ENCODE measurements around the gene IQCN.

Gene IQCN

GRCh38 chr19:18273561-18274218, 562 bp downstream of the IQCN start:
- in situ Hi-C loops (cut with HindIII; ENCODE audit: low pct_ligation_motif_present, low pct_unique_long_range_greater_than_20kb, low sequenced_read_pairs): no loop called here
- DNase-seq: no peak

GRCh38 chr19:18271433-18271841, 2.8 kb downstream of the IQCN start:
- in situ Hi-C loops (cut with HindIII; ENCODE audit: low pct_ligation_motif_present, low pct_unique_long_range_greater_than_20kb, low sequenced_read_pairs): no loop called here
- DNase-seq: no peak

- no peak for DNase-seq
- in situ Hi-C loops (cut with HindIII; ENCODE audit: low pct_ligation_motif_present, low pct_unique_long_range_greater_than_20kb, low sequenced_read_pairs): no loop called here
These were observed 3.9 kb downstream of the IQCN start for GRCh38 chr19:18270326-18270725.

GRCh38 chr19:18269070-18269723, 5.1 kb downstream of the IQCN start:
- in situ Hi-C loops (cut with HindIII; ENCODE audit: low pct_ligation_motif_present, low pct_unique_long_range_greater_than_20kb, low sequenced_read_pairs): no loop called here
- DNase-seq: no peak

GRCh38 chr19:18266771-18267686, 7.2 kb downstream of the IQCN start:
- DNase-seq: no peak
- in situ Hi-C loops (cut with HindIII; ENCODE audit: low pct_ligation_motif_present, low pct_unique_long_range_greater_than_20kb, low sequenced_read_pairs): no loop called here

GRCh38 chr19:18265582-18265981, 8.7 kb downstream of the IQCN start:
- no peak for DNase-seq
- in situ Hi-C loops (cut with HindIII; ENCODE audit: low pct_ligation_motif_present, low pct_unique_long_range_greater_than_20kb, low sequenced_read_pairs): no loop called here

- no peak for DNase-seq
- in situ Hi-C loops (cut with HindIII; ENCODE audit: low pct_ligation_motif_present, low pct_unique_long_range_greater_than_20kb, low sequenced_read_pairs): no loop called here
These were observed 9.2 kb downstream of the IQCN start for GRCh38 chr19:18264971-18265540.

GRCh38 chr19:18264137-18264854, 10.0 kb downstream of the IQCN start:
- in situ Hi-C loops (cut with HindIII; ENCODE audit: low pct_ligation_motif_present, low pct_unique_long_range_greater_than_20kb, low sequenced_read_pairs): no loop called here
- DNase-seq: no peak

GRCh38 chr19:18263324-18264136, 10.7 kb downstream of the IQCN start:
- DNase-seq: no peak
- in situ Hi-C loops (cut with HindIII; ENCODE audit: low pct_ligation_motif_present, low pct_unique_long_range_greater_than_20kb, low sequenced_read_pairs): no loop called here

GRCh38 chr19:18262917-18263316, 11.3 kb downstream of the IQCN start:
- in situ Hi-C loops (cut with HindIII; ENCODE audit: low pct_ligation_motif_present, low pct_unique_long_range_greater_than_20kb, low sequenced_read_pairs): no loop called here
- DNase-seq: no peak

GRCh38 chr19:18262144-18262543, 12.1 kb downstream of the IQCN start:
- in situ Hi-C loops (cut with HindIII; ENCODE audit: low pct_ligation_motif_present, low pct_unique_long_range_greater_than_20kb, low sequenced_read_pairs): no loop called here
- no peak for DNase-seq

GRCh38 chr19:18261474-18261873, 12.8 kb downstream of the IQCN start:
- in situ Hi-C loops (cut with HindIII; ENCODE audit: low pct_ligation_motif_present, low pct_unique_long_range_greater_than_20kb, low sequenced_read_pairs): no loop called here
- no peak for DNase-seq

GRCh38 chr19:18259893-18260292, 14.4 kb downstream of the IQCN start:
- no peak for DNase-seq
- in situ Hi-C loops (cut with HindIII; ENCODE audit: low pct_ligation_motif_present, low pct_unique_long_range_greater_than_20kb, low sequenced_read_pairs): no loop called here

- no peak for DNase-seq
- in situ Hi-C loops (cut with HindIII; ENCODE audit: low pct_ligation_motif_present, low pct_unique_long_range_greater_than_20kb, low sequenced_read_pairs): no loop called here
These were observed 16.5 kb downstream of the IQCN start for GRCh38 chr19:18257503-18258470.

GRCh38 chr19:18254546-18255503, 19.4 kb downstream of the IQCN start:
- DNase-seq: no peak
- in situ Hi-C loops (cut with HindIII; ENCODE audit: low pct_ligation_motif_present, low pct_unique_long_range_greater_than_20kb, low sequenced_read_pairs): no loop called here

- no peak for DNase-seq
These were observed 20.5 kb downstream of the IQCN start for GRCh38 chr19:18253716-18254115.

More at GRCh38 chr19:18253716-18254115, 20.5 kb downstream of the IQCN start:
- in situ Hi-C loops (cut with HindIII; ENCODE audit: low pct_ligation_motif_present, low pct_unique_long_range_greater_than_20kb, low sequenced_read_pairs): no loop called here

Data from ACHN (cell line).